PFSK-1 (cell line): ENCODE measurements around the gene SMIM35.

Source experiments
- FOXP2 ChIP-seq: optimal IDR thresholded peaks from 2 replicates; pipeline ENCODE3; 2011; ENCODE audit warnings: borderline replicate concordance, control low read depth, inconsistent platforms; ENCODE audit not compliant: insufficient read depth; ENCODE audit errors: extremely low read length, extremely low read depth
- POLR2AphosphoS5 ChIP-seq: IDR thresholded peaks from 2 replicates; pipeline ENCODE4 v1.6.1; 2012; ENCODE audit warnings: low read depth, mild to moderate bottlenecking, control low read depth, low read length, moderate library complexity
- REST ChIP-seq, 2 experiments: IDR thresholded peaks; 2 replicates each; pipeline versions ENCODE4 v1.6.1 to v1.8.0; 2011 to 2012; ENCODE audit warnings: low read depth in 2 of 2, low read length in 2 of 2, control low read depth in 1 of 2, inconsistent platforms in 1 of 2, mild to moderate bottlenecking in 1 of 2, moderate library complexity in 1 of 2; ENCODE audit not compliant: insufficient read depth in 1 of 2
- TAF1 ChIP-seq: IDR thresholded peaks from 2 replicates; pipeline ENCODE4 v1.6.1; 2012; ENCODE audit warnings: low read length, control low read depth, borderline replicate concordance; ENCODE audit not compliant: insufficient read depth

- TF ChIP-seq TAF1 (no peak), POLR2AphosphoS5 (no peak), REST (IDR thresholded peaks at IDR 0.05; ENCODE audit: insufficient read depth in 1 of 2, low read depth in 2 of 2, low read length in 2 of 2) (no peak), FOXP2 (no peak)
These were observed 89.4 kb downstream of the SMIM35 start for GRCh38 chr11:117997406-117997805.
